ENCODE data around the gene UFSP1. TPM values are rescaled to one million over a fixed set of nuclear protein-coding genes. Genes with fewer than 3 reads are reported as not detected.

UFSP1 gene
- total RNA-seq, 4 donors from 2014 or later: 1.3 to 19.1 (median 3.7) TPM; not detected in 1

- H3K4me3 ChIP-seq: no peak overlapping the region
- no peak for TF ChIP-seq EP300 (IDR thresholded peaks at IDR 0.05; ENCODE audit: low read depth)
- TF ChIP-seq POLR2AphosphoS5 (IDR thresholded peaks at IDR 0.05): no peak
- no peak for TF ChIP-seq POLR2A (IDR thresholded peaks at IDR 0.05)
- no peak for TF ChIP-seq CTCF (IDR thresholded peaks at IDR 0.05)
- WGBS, 2 donors (ENCODE audit: low coverage in 1 of 2): 92 to 94% methylated on average over 2 to 5 of the region's 5 CpGs
Observed at GRCh38 chr7:100908512-100908911, 19.0 kb upstream of the UFSP1 start.

GRCh38 chr7:100902638-100903037 lies 13.1 kb upstream of the UFSP1 start:
- Histone ChIP-seq H3K9me3 (no peaks in the 10 kb centered on the region), H3K4me1 (peaks cover 0 to 16% (median 4%) of the 10 kb centered on the region in 4 donors), H3K4me3 (no peak overlapping the region), H3K27ac (peak overlapping the region; percentile 66 to 76 (median 72)), H3K27me3 (peaks cover 18% of the 10 kb centered on the region), H3K36me3 (no peaks in the 10 kb centered on the region)
- TF ChIP-seq EP300 (IDR thresholded peaks at IDR 0.05; ENCODE audit: low read depth): no peak
- TF ChIP-seq POLR2A (IDR thresholded peaks at IDR 0.05): no peak
- TF ChIP-seq CTCF (IDR thresholded peaks at IDR 0.05): no peak
- TF ChIP-seq POLR2AphosphoS5 (IDR thresholded peaks at IDR 0.05): no peak
- intact Hi-C loops (cut with DNase I; ENCODE audit: low total_unique reads): no loop called here
- 83% methylated on average over 7 of the region's 7 CpGs; no CpG with 5 or more reads in 1 of the 2 donors for WGBS, 2 donors (ENCODE audit: low coverage in 1 of 2)
- in situ Hi-C loops (cut with MboI; ENCODE audit: low pct_ligation_motif_present in 1 of 4, low pct_unique_long_range_greater_than_20kb in 1 of 4, low sequenced_read_pairs in 3 of 4): loop anchor here in 2 of 4 donors (5.0 to 10.0 kb wide), 2 partner anchors 150 to 152 kb away; no protein-coding TSS in a partner anchor
- DNase-seq: no peak

More at GRCh38 chr7:100908512-100908911, 19.0 kb upstream of the UFSP1 start:
- no peak overlapping the region for H3K27ac ChIP-seq
- intact Hi-C loops (cut with DNase I; ENCODE audit: low total_unique reads): loop anchor here (5.0 kb wide), 1 partner anchor 269 kb away; no protein-coding TSS in a partner anchor
- DNase-seq: no peak
- in situ Hi-C loops (cut with MboI; ENCODE audit: low pct_ligation_motif_present in 1 of 4, low pct_unique_long_range_greater_than_20kb in 1 of 4, low sequenced_read_pairs in 3 of 4): loop anchor here in 1 of 4 donors (10.0 kb wide), 1 partner anchor 146 kb away; no protein-coding TSS in a partner anchor
- H3K36me3 ChIP-seq: no peaks in the 10 kb centered on the region
- no peaks in the 10 kb centered on the region for H3K27me3 ChIP-seq
- H3K9me3 ChIP-seq: no peaks in the 10 kb centered on the region
- peaks cover 0 to 18% (median 5%) of the 10 kb centered on the region in 4 donors for H3K4me1 ChIP-seq

DNA sequence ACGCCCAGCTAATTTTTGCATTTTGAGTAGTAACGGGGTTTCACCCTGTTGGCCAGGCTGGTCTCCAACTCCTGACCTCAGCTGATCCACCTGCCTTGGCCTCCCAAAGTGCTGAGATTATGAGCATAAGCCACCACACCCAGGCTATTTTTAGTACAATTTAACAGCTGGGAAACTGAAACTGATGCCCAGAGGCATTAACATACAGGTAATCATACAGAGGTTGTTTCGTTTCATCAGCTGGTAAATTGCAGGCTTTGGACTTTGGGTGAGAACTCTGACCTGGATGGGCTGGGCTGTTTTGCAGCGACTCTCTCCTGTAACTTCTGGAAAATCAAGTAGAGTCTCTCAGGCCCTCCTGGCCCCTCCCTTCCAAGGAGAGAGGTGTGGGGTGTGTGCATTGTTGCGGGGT lies 12.4 kb upstream of the UFSP1 start:
- in situ Hi-C loops (cut with MboI; ENCODE audit: low pct_ligation_motif_present in 1 of 4, low pct_unique_long_range_greater_than_20kb in 1 of 4, low sequenced_read_pairs in 3 of 4): loop anchor here in 2 of 4 donors (5.0 to 10.0 kb wide), 2 partner anchors 150 to 153 kb away; no protein-coding TSS in a partner anchor
- DNase-seq: peak; percentile 73
- WGBS, 2 donors (ENCODE audit: low coverage in 1 of 2): 36 to 50% methylated on average over 1 to 5 of the region's 5 CpGs
- intact Hi-C loops (cut with DNase I; ENCODE audit: low total_unique reads): no loop called here
- Histone ChIP-seq H3K36me3 (no peaks in the 10 kb centered on the region), H3K4me1 (peaks cover 0 to 21% (median 10%) of the 10 kb centered on the region in 4 donors), H3K27me3 (peaks cover 25% of the 10 kb centered on the region), H3K9me3 (no peaks in the 10 kb centered on the region), H3K27ac (peak overlapping the region; percentile 68 to 76 (median 72)), H3K4me3 (no peak overlapping the region)
- TF ChIP-seq CTCF (IDR thresholded peaks at IDR 0.05) (peak in 1 of 5 experiments; percentile 5), EP300 (IDR thresholded peaks at IDR 0.05; ENCODE audit: low read depth) (no peak), POLR2AphosphoS5 (IDR thresholded peaks at IDR 0.05) (peak in 2 of 3 donors; percentile 68 to 76)

DNA sequence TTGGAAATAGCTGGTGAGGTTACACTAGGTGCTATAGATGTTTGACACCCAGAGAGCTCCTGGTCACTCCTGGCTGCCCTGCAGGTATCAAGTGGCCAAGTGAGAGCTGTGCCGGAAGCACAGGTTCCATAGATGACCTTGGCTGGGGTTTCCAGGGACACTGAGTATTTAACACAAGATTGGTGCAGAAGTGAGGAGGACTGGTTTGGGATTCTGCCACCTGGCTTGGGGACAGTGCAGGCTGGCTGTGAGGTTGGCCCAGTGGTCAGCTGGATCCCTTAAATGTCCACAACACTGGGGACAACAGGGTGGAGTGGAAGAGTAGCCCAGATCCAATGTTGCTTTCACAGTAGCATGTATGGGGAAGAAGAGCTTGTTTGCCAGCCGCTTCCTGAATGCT lies 11.5 kb upstream of the UFSP1 start:
- H3K27ac ChIP-seq: peak overlapping the region in 3 of 4 donors; percentile 68 to 76 (median 75)
- TF ChIP-seq POLR2AphosphoS5 (IDR thresholded peaks at IDR 0.05) (no peak), POLR2A (IDR thresholded peaks at IDR 0.05) (no peak), EP300 (IDR thresholded peaks at IDR 0.05; ENCODE audit: low read depth) (no peak), CTCF (IDR thresholded peaks at IDR 0.05) (no peak)
- in situ Hi-C loops (cut with MboI; ENCODE audit: low pct_ligation_motif_present in 1 of 4, low pct_unique_long_range_greater_than_20kb in 1 of 4, low sequenced_read_pairs in 3 of 4): loop anchor here in 2 of 4 donors (5.0 to 10.0 kb wide), 2 partner anchors 151 to 154 kb away; no protein-coding TSS in a partner anchor

More for the DNA sequence above, 11.5 kb upstream of the UFSP1 start:
- H3K36me3 ChIP-seq: no peaks in the 10 kb centered on the region
- no peak overlapping the region for H3K4me3 ChIP-seq
- no peak for DNase-seq
- 90 to 92% methylated on average over 1 to 2 of the region's 2 CpGs for WGBS, 2 donors (ENCODE audit: low coverage in 1 of 2)
- intact Hi-C loops (cut with DNase I; ENCODE audit: low total_unique reads): no loop called here
- H3K27me3 ChIP-seq: peaks cover 32% of the 10 kb centered on the region
- H3K4me1 ChIP-seq: peaks cover 7 to 29% (median 17%) of the 10 kb centered on the region in 4 donors
- H3K9me3 ChIP-seq: no peaks in the 10 kb centered on the region

All from transverse colon (tissue), 4 donors.